Measurements from ENCODE around the gene FAM221B. TPM values are rescaled to one million over a fixed set of nuclear protein-coding genes. Genes with fewer than 3 reads are reported as not detected.

FAM221B gene
- total and polyA plus RNA-seq, 2 experiments from 2014 or later: 0.47 TPM; not detected in 1

- Mint-ChIP-seq H3K9me3 (no peaks in the 10 kb centered on the region), H3K4me3 (no peak overlapping the region), H3K36me3 (ENCODE audit: low read depth) (no peaks in the 10 kb centered on the region; the same call in 2 of the 3 replicates), H3K4me1 (peaks cover 13% of the 10 kb centered on the region), H3K27me3 (ENCODE audit: insufficient read depth, low read depth, poor library complexity) (peaks cover 16% of the 10 kb centered on the region), H3K27ac (no peak overlapping the region)
- ATAC-seq (no peak), DNase-seq (ENCODE audit: low spot score) (no peak)
- Histone ChIP-seq H4K20me1 (replicated peaks; ENCODE audit: insufficient read depth) (no peaks in the 10 kb centered on the region), H3K4me2 (no peak overlapping the region), H3K79me2 (replicated peaks; ENCODE audit: insufficient read depth) (no peaks in the 10 kb centered on the region), H3K27me3 (ENCODE audit: insufficient read depth) (no peaks in the 10 kb centered on the region), H3K27ac (ENCODE audit: low read depth) (no peak overlapping the region), H3K4me3 (no peak overlapping the region), H3K36me3 (ENCODE audit: insufficient read depth) (no peaks in the 10 kb centered on the region), H3K9me2 (ENCODE audit: insufficient read depth) (no peaks in the 10 kb centered on the region), H3K4me1 (ENCODE audit: insufficient read depth) (peaks cover 9% of the 10 kb centered on the region; the same call in 1 of the 2 replicates), H3F3A (replicated peaks; ENCODE audit: low read depth) (no peaks in the 10 kb centered on the region), H2AFZ (no peak overlapping the region)
- TF ChIP-seq REST (IDR thresholded peaks at IDR 0.05; ENCODE audit: unreplicated experiment) (no peak), ZNF114 (CRISPR knock-in tag; IDR thresholded peaks at IDR 0.05) (no peak), ETS1 (IDR thresholded peaks at IDR 0.05) (no peak), CREB1 (CRISPR knock-in tag; IDR thresholded peaks at IDR 0.05; ENCODE audit: low read depth) (no peak), NANOG (IDR thresholded peaks at IDR 0.05; ENCODE audit: borderline replicate concordance) (no peak), ZNF331 (CRISPR knock-in tag; IDR thresholded peaks at IDR 0.05; ENCODE audit: low read depth) (no peak), STAT1 (IDR thresholded peaks at IDR 0.05; ENCODE audit: unreplicated experiment) (no peak), POLR2AphosphoS5 (IDR thresholded peaks at IDR 0.05; ENCODE audit: low read depth) (no peak), ZNF462 (CRISPR knock-in tag; IDR thresholded peaks at IDR 0.05) (no peak), EZH2phosphoT487 (IDR thresholded peaks at IDR 0.05; ENCODE audit: unreplicated experiment) (no peak), EZH2 (IDR thresholded peaks at IDR 0.05; ENCODE audit: low read depth, unreplicated experiment) (no peak), CTCF (conservative IDR thresholded peaks at IDR 0.05; ENCODE audit: low read depth in 2 of 2) (no peak), JUNB (IDR thresholded peaks at IDR 0.05; ENCODE audit: unreplicated experiment) (no peak)
These were observed 35.1 kb upstream of the FAM221B start for GRCh38 chr9:35863583-35863982.

All from GM23338 (cell line).